Measurements from ENCODE around the gene SERPINB6. TPM values are rescaled to one million over a fixed set of nuclear protein-coding genes. Genes with fewer than 3 reads are reported as not detected.

The SERPINB6 gene
- total RNA-seq, 1 donor from 2014 or later = 14.0 TPM

DNA sequence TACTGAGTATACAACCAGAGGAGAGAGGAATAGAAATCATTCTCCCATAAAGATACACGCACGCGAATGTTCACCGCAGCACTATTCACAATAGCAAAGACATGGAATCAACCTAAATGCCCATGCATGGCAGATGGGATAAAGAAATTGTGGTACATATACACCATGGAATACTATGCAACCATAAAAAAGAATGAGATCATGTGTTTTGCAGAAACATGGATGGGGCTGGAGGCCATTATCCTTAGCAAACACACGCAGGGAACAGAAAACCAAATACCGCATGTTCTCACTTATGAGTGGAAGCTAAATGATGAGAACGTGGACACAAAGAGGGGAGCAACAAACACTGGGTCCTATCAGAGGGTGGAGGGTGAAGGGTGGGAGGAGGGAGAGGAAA, 3.4 kb downstream of the SERPINB6 start:
- peaks cover 2% of the 10 kb centered on the region for H3K9me3 Mint-ChIP-seq (ENCODE audit: unreplicated experiment)
- TF ChIP-seq, protein P1, sequence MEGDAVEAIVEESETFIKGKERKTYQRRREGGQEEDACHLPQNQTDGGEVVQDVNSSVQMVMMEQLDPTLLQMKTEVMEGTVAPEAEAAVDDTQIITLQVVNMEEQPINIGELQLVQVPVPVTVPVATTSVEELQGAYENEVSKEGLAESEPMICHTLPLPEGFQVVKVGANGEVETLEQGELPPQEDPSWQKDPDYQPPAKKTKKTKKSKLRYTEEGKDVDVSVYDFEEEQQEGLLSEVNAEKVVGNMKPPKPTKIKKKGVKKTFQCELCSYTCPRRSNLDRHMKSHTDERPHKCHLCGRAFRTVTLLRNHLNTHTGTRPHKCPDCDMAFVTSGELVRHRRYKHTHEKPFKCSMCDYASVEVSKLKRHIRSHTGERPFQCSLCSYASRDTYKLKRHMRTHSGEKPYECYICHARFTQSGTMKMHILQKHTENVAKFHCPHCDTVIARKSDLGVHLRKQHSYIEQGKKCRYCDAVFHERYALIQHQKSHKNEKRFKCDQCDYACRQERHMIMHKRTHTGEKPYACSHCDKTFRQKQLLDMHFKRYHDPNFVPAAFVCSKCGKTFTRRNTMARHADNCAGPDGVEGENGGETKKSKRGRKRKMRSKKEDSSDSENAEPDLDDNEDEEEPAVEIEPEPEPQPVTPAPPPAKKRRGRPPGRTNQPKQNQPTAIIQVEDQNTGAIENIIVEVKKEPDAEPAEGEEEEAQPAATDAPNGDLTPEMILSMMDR (IDR thresholded peaks at IDR 0.05; ENCODE audit: partially characterized antibody, unreplicated experiment) = no peak
- DNase-seq = no peak
- H3K36me3 Mint-ChIP-seq (ENCODE audit: unreplicated experiment) = no peaks in the 10 kb centered on the region
- peaks cover 7% of the 10 kb centered on the region for H3K27me3 Mint-ChIP-seq (ENCODE audit: unreplicated experiment)
- peaks cover 5% of the 10 kb centered on the region for H3K4me1 Mint-ChIP-seq (ENCODE audit: low read depth, unreplicated experiment)
- no peak overlapping the region for H3K4me3 Mint-ChIP-seq (ENCODE audit: unreplicated experiment)
- no peak overlapping the region for H3K27ac Mint-ChIP-seq (ENCODE audit: unreplicated experiment)

DNA sequence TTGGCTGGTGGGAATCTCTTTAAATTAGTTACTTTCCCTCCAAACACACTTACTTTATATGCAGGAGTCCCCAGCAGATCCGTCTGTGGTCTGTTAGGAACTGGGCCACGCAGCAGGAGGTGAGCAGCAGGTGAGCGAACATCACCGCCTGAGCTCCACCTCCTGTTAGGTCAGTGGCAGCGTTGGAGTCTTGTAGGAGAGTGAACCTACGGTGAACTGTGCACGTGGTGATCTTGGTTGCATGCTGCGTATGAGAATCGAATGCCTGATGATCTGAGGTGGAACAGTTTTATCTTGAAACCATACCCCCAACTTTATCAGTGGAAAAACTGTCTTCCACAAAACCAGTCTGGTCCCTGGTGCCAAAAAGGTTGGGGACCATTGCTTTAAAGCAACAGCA, 5.0 kb downstream of the SERPINB6 start:
- TF ChIP-seq, protein P1 (IDR thresholded peaks at IDR 0.05; ENCODE audit: partially characterized antibody, unreplicated experiment) = no peak
- Mint-ChIP-seq H3K36me3 (ENCODE audit: unreplicated experiment) (no peaks in the 10 kb centered on the region), H3K4me1 (ENCODE audit: low read depth, unreplicated experiment) (peaks cover 10% of the 10 kb centered on the region), H3K4me3 (ENCODE audit: unreplicated experiment) (no peak overlapping the region), H3K27ac (ENCODE audit: unreplicated experiment) (no peak overlapping the region), H3K9me3 (ENCODE audit: unreplicated experiment) (no peaks in the 10 kb centered on the region), H3K27me3 (ENCODE audit: unreplicated experiment) (peaks cover 5% of the 10 kb centered on the region)
- DNase-seq = no peak

DNA sequence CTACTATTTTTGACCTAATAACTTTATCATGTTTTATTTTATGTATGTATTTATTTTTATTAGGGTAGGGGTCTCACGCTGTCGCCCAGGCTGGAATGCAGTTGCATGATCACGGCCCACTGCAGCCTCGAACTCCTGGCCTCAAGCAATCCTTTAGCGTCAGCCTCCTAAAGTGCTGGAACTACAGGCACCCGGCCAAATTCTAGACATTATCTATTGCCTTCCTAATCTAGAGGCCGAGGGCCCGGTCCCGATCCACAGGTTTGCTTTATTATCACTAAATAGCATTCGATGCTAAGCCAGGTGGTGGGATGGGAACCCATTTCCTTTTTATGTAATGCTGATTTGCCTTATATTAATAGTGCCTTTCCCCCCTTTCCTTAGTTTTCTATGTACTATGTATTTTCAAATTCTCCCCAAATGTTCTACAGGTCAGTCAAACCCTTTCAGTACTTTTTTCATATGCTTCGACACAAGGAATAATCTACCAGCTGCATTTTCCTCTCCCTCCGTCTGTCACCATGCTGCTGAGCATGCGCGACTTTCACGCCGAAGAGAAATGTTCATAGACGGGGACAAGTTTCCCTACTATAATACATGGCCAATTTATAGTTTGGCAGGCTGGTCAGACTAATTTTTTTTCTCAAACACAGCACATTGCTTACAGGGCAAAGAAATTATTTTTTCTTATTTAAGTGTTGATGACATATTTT, 6.4 kb downstream of the SERPINB6 start:
- H3K36me3 Mint-ChIP-seq (ENCODE audit: unreplicated experiment) = no peaks in the 10 kb centered on the region
- peaks cover 10% of the 10 kb centered on the region for H3K4me1 Mint-ChIP-seq (ENCODE audit: low read depth, unreplicated experiment)
- peaks cover 5% of the 10 kb centered on the region for H3K27me3 Mint-ChIP-seq (ENCODE audit: unreplicated experiment)
- H3K27ac Mint-ChIP-seq (ENCODE audit: unreplicated experiment) = no peak overlapping the region
- H3K4me3 Mint-ChIP-seq (ENCODE audit: unreplicated experiment) = no peak overlapping the region
- H3K9me3 Mint-ChIP-seq (ENCODE audit: unreplicated experiment) = no peaks in the 10 kb centered on the region
- TF ChIP-seq, protein P1 (IDR thresholded peaks at IDR 0.05; ENCODE audit: partially characterized antibody, unreplicated experiment) = no peak
- no peak for DNase-seq

DNA sequence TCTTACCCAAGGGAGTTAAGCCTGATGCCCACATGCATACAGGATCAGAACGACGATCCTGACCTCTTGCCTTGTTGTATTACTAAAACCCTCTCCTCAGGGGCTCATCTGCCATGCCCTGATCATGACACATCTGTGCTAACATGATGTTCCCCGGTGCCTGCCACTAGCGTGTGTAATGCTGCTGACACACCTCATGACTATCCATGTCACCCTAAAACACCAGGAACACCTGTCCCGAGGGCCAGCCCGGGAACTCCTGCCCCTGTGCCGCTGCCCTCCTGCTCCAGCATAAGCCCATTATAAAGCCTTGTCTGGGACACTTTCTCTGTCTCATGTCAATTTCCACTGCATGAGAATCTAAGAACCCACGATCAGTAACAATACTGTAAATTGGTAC, 7.6 kb downstream of the SERPINB6 start:
- TF ChIP-seq, protein P1 (IDR thresholded peaks at IDR 0.05; ENCODE audit: partially characterized antibody, unreplicated experiment) = no peak
- H3K4me3 Mint-ChIP-seq (ENCODE audit: unreplicated experiment) = no peak overlapping the region

DNA sequence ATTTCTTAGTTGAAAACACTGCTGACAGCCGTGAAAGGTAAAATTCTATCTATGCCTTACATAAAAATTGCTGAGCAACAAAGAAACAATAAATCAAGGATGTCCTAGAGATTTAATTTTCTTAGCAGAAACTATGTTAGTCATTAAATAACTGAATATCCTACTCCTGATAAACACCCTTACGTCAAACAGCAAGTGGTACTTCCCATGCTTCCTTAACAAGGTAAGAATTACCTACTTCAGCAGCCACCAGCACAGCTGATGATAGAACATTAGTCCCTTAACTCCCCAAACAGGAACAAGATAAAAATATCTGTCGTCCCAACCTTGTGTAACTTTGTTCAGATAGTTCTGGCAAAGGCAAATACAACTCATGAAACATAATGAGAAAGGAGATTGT, 8.7 kb downstream of the SERPINB6 start:
- DNase-seq = no peak
- Mint-ChIP-seq H3K4me3 (ENCODE audit: unreplicated experiment) (no peak overlapping the region), H3K27me3 (ENCODE audit: unreplicated experiment) (peaks cover 3% of the 10 kb centered on the region), H3K36me3 (ENCODE audit: unreplicated experiment) (no peaks in the 10 kb centered on the region), H3K27ac (ENCODE audit: unreplicated experiment) (no peak overlapping the region), H3K4me1 (ENCODE audit: low read depth, unreplicated experiment) (peaks cover 10% of the 10 kb centered on the region), H3K9me3 (ENCODE audit: unreplicated experiment) (no peaks in the 10 kb centered on the region)
- TF ChIP-seq, protein P1 (IDR thresholded peaks at IDR 0.05; ENCODE audit: partially characterized antibody, unreplicated experiment) = no peak

More for the DNA sequence above, 7.6 kb downstream of the SERPINB6 start:
- H3K36me3 Mint-ChIP-seq (ENCODE audit: unreplicated experiment) = no peaks in the 10 kb centered on the region
- no peak for DNase-seq
- peaks cover 5% of the 10 kb centered on the region for H3K27me3 Mint-ChIP-seq (ENCODE audit: unreplicated experiment)
- no peaks in the 10 kb centered on the region for H3K9me3 Mint-ChIP-seq (ENCODE audit: unreplicated experiment)
- peaks cover 10% of the 10 kb centered on the region for H3K4me1 Mint-ChIP-seq (ENCODE audit: low read depth, unreplicated experiment)
- no peak overlapping the region for H3K27ac Mint-ChIP-seq (ENCODE audit: unreplicated experiment)

All from glutamatergic neuron (in vitro differentiated cells).